T-helper 9 cell (primary cell): ENCODE results near the gene NCOA4.
"Not testable (repeated sequence)": the region's sequence is repeated elsewhere in the genome, so short reads cannot be mapped to it uniquely, and the experiment has no call there.

Experiments
- DNase-seq: peaks from one replicate; pipeline ENCODE4 v3.0.0-alpha.2; 2020
- total RNA-seq, 2 donors: gene quantifications; one replicate each; lab custom pipeline; 2026; lab: John Stamatoyannopoulos, UW

NCOA4 gene
- total RNA-seq = 111 to 334 reads per million in 2 donors

DNA sequence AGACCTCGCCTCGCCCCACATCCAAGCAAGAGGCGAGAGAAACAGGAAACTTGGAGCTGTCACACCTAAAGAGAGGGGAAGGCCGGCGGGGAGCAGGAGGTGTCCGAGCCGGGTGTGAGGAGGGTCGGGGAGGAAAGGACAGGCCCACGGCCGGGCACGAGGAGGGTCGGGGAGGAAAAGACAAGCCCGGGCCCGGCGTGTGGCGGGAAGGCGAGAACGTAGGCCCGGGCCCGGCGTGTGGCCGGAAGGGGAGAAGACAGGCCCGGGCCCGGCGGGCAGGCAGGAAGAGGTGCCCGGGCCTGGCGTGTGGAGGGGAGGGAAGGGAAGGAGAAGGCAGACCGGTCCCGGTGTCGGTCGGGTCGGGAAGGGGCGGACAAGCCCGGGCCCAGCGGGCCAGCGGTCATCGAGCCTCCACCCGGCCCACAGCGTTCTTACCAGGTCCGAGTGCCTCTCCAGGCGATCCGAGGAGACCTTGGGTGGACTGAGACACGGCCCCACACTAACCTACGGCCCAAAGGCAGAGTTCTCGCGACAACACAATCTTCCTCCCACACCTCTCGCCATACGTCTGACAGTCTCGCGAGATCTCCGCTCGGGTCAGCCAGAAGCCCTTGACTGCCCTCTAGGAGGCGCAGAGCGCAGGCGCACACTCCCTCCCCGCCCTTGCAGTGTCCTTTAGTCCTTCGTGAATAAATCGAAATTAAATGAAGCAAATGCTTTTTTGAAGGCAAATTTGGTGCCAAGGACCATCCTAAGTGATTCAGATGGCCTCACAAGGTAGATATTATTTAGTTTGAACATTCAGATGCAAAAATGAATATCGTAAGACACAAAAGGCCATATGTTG, at the start of gene NCOA4:
Gene NCOA4, minus strand, starts transcription at position 533 of the 847 bp plus-strand sequence. CDS start 13,943 bp downstream, outside the sequence.
- DNase-seq = peak; percentile 95

- no peak for DNase-seq
Measured at GRCh38 chr10:46079831-46080585, 49.6 kb upstream of the NCOA4 start.

GRCh38 chr10:46077731-46078413, 47.4 kb upstream of the NCOA4 start:
- no peak for DNase-seq

DNA sequence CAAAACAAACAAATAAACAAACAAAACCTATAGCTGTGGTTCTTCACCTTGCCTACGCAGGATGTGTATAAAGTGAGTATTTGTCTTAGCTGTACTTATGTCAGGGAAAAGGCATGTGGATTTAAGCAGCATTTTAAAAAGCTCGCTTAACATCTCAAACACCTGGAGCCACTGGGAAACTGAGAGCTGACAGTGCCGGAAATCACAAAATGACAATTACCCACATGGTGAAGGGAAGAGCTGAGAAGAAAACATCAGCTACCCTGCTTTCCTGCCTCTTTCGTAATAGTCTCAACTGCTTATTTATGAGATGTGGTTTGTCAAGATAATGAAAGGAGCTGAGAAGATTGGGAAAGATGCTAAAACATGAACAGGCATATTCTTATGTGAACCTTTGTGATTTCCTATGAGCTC, 46.7 kb upstream of the NCOA4 start:
- no peak for DNase-seq

DNA sequence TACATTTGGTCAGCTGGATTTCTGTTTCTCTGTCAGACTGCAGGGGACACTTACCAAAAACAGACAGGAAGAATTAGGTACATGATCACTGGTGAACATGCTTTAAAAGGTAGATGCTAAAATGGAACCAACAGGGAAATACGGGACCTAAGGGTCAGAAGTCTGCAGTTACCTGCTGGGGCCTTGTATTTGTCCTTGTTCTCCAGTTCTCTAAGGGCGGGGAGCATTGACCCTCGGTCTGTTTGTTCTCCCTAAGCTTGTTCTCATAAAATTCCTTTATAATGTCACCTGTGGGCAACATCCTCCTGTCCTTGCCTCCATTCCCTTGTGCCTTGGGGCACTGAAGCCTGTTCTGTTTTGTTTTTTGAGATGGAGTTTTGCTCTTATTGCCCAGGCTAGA, 45.4 kb upstream of the NCOA4 start:
- DNase-seq = no peak

GRCh38 chr10:46074196-46074946, 43.9 kb upstream of the NCOA4 start:
- no peak for DNase-seq

GRCh38 chr10:46073564-46073963, 43.1 kb upstream of the NCOA4 start:
- DNase-seq = no peak

GRCh38 chr10:46070749-46071148, 40.3 kb upstream of the NCOA4 start:
- DNase-seq = no peak

GRCh38 chr10:46069771-46070463, 39.5 kb upstream of the NCOA4 start:
- DNase-seq = no peak

GRCh38 chr10:46068905-46069304, 38.5 kb upstream of the NCOA4 start:
- DNase-seq = no peak

GRCh38 chr10:46068117-46068516, 37.7 kb upstream of the NCOA4 start:
- no peak for DNase-seq

DNA sequence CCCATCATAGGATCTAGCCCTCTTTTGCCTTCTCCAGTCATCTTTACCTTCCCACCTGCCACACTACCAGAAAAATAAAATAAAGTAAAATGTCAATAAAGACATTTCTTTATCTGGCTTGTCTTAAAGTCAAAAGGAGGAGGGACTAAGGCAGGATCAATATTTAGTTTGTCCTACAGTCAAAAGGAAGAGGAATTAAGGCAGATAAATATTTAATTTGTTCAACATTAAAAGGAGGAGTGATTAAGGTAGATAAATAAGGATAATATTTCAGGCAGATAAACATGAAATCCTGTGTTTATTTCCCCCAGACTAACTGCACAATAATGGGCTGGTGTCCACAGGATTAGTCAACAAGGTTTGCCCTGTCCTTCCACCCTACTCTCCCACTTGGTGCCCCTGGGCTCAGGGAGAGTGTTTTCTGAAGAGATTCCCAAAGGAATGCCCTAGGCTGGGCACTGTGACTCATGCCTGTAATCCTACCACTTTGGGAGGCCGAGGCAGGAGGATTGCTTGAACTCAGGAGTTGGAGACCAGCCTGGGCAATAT, 33.9 kb upstream of the NCOA4 start:
- no peak for DNase-seq

DNA sequence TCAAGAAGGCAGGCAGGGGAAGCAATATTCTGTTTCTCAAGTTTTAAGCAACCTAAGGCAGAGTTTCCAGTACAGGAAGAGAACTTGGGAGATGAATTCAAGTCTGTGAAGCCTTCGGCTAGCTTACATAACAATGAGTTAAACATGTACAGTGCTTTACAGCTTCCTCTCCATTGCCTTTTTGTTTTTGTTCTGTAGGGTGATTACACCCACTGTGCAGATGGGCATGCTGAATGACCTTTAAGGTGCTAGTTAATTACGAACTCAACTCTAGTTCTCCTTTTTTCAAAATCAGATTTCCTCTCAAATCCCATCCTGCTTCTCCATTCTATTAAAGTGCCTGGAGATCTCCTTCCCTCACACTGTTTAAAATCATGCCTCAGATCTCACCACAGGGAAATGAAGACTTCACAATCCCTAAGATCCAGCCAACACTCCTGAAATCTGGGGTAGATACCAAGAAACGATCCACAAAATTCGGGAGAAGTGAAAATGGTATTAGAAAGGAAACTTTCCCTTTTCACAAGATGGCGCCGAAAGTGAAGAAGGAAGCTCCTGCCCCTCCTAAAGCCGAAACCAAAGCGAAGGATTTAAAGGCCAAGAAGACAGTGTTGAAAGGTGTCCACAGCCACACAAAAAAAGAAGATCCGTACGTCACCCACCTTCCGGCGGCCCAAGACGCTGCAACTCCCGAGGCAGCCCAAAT, 32.5 kb upstream of the NCOA4 start:
- DNase-seq = no peak

DNA sequence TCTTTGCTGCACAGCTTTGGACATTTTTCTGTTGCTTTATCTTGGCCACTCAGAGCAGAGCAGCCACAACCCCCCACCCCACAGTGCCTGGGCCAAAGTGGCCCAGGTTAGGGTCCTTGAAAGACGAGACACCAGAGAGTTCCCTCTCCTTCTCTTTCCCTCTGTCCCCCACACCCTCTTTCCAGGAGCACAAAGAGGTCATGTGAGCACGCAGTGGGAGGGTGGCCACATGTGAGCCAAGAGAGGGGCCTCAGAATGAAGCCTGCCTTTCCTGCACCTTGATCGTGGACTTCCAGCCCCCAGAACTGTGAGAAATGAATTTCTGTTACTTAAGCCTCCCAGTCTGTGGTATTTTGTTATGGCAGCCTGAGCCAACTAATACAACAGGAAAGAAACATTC, 30.3 kb upstream of the NCOA4 start:
- DNase-seq = no peak

GRCh38 chr10:46057927-46058326, 27.5 kb upstream of the NCOA4 start:
- DNase-seq = not testable (repeated sequence)

GRCh38 chr10:46057038-46057437, 26.6 kb upstream of the NCOA4 start:
- DNase-seq = no peak

- DNase-seq = no peak
Measured at GRCh38 chr10:46055771-46056170, 25.3 kb upstream of the NCOA4 start.

GRCh38 chr10:46053534-46054434, 23.4 kb upstream of the NCOA4 start:
- no peak for DNase-seq

DNA sequence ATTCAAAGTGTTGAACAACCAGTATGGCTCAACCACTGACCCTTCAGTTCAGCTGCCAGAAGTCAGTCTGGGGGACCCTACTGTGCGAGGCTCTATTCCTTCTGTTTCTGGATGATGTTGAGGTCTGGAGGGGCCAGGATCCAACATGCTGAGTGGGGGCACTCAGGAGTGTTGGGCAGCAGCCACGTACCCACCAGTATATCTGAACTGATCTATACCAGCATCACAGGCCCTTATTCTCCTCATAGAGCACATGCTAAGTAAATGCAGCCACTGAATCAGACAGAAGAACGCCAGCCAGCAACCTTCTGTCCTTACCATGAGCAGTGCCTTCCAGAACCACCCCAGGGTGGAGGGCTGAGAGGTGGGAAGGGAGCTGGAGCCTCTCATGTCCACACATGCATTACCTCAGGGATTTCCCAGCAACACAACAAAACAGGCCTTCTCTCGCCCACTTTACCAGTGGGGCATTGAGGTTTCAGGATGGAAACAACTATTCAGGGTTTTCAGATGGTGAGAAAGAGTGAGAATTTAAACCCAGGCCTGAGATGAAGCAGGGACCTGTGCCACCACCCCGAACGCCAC, 22.5 kb upstream of the NCOA4 start:
- DNase-seq = no peak
